K562 (cell line): ENCODE data around the gene TXNRD2. TPM values are rescaled to one million over a fixed set of nuclear protein-coding genes. Genes with fewer than 3 reads are reported as not detected.

Experiments used
- FOXP1 ChIP-seq: sonication (generic); formaldehyde crosslinking; IDR thresholded peaks from 2 replicates; pipeline ENCODE4 v1.8.0; 2022; ENCODE audit warnings: mild to moderate bottlenecking, missing genetic modification reagents
- KLF6 ChIP-seq: fragments of 250-450 bp; sonication (Bioruptor Pico); IDR thresholded peaks from 2 replicates; pipeline ENCODE4 v1.4.0; 2020; ENCODE audit warnings: mild to moderate bottlenecking, moderate library complexity, borderline replicate concordance
- OTX1 ChIP-seq: fragments of 450-650 bp; formaldehyde crosslinking; IDR thresholded peaks from 2 replicates; pipeline ENCODE4 v1.4.0; 2022; ENCODE audit warnings: mild to moderate bottlenecking
- RFX1 ChIP-seq: fragments of 450-650 bp; IDR thresholded peaks from 2 replicates; pipeline ENCODE4 v1.6.1; 2016; ENCODE audit warnings: mild to moderate bottlenecking, moderate library complexity
- RREB1 ChIP-seq: fragments of 250-450 bp; sonication (Bioruptor Pico); IDR thresholded peaks from 2 replicates; pipeline ENCODE4 v1.4.0; 2020
- ZNF143 ChIP-seq: sonication (generic); formaldehyde crosslinking; IDR thresholded peaks from 2 replicates; pipeline ENCODE4 v1.9.0; 2022; ENCODE audit warnings: mild to moderate bottlenecking, missing genetic modification reagents
- ZNF184 ChIP-seq: sonication (generic); formaldehyde crosslinking; IDR thresholded peaks from 2 replicates; pipeline ENCODE4 v1.5.0; 2020; ENCODE audit warnings: missing genetic modification reagents
- ZNF232 ChIP-seq: sonication (generic); formaldehyde crosslinking; IDR thresholded peaks from 2 replicates; pipeline ENCODE4 v1.8.0; 2022; ENCODE audit warnings: mild to moderate bottlenecking, missing genetic modification reagents
- polyA plus RNA-seq, 8 experiments: library from polyadenylated mRNA; depleted of rRNA in 4 of 8; stranded (reverse) in 5 of 8; unstranded in 3 of 8; fragments of >200 nt; fragmentation: Nextera tagmentation in 2 of 8; fragmentation: Illumina TruSeq in 1 of 8; extraction: Ambion mirVana in 2 of 8; extraction: Trizol in 1 of 8; gene quantifications; 2 replicates each; pipeline versions ENCODE4 v1.2.1 to v1.2.3, GENCODE V29; 2011 to 2014; ENCODE audit warnings: inconsistent platforms in 1 of 8, missing spikeins in 1 of 8
- total RNA-seq, 7 experiments: library from RNA; depleted of rRNA in 6 of 7; stranded (reverse); fragments of >200 nt in 6 of 7; fragmentation: Illumina TruSeq in 2 of 7; extraction: Trizol in 2 of 7; gene quantifications; 2 replicates each; pipeline versions ENCODE4 v1.2.1 to v1.2.3, GENCODE V29; 2011 to 2021; ENCODE audit warnings: low replicate concordance in 1 of 7
- TF ChIP-seq, protein P1 (sequence below): fragments of 450-650 bp; IDR thresholded peaks from 2 replicates; pipeline ENCODE4 v1.7.1; 2018; ENCODE audit warnings: mild to moderate bottlenecking, low read depth; ENCODE audit not compliant: partially characterized antibody
- TF ChIP-seq, protein P2 (sequence below): fragments of 250-450 bp; sonication (Bioruptor Pico); IDR thresholded peaks from 2 replicates; pipeline ENCODE4 v1.9.0; 2021; ENCODE audit warnings: mild to moderate bottlenecking, inconsistent platforms
- TF ChIP-seq, protein P3 (sequence below): sonication (generic); formaldehyde crosslinking; IDR thresholded peaks from 2 replicates; pipeline ENCODE4 v1.8.0; 2022; ENCODE audit warnings: missing genetic modification reagents, mild to moderate bottlenecking, borderline replicate concordance
- TF ChIP-seq, protein P4 (sequence below): sonication (generic); formaldehyde crosslinking; IDR thresholded peaks from 2 replicates; pipeline ENCODE4 v1.9.0; 2022; ENCODE audit warnings: mild to moderate bottlenecking, missing genetic modification reagents

TXNRD2 gene
- total and polyA plus RNA-seq, 9 of the 15 experiments (the other 6 are each of a cell fraction or from before 2014, with no cell fraction given): 3.3 to 80.2 (median 49.4) TPM

DNA sequence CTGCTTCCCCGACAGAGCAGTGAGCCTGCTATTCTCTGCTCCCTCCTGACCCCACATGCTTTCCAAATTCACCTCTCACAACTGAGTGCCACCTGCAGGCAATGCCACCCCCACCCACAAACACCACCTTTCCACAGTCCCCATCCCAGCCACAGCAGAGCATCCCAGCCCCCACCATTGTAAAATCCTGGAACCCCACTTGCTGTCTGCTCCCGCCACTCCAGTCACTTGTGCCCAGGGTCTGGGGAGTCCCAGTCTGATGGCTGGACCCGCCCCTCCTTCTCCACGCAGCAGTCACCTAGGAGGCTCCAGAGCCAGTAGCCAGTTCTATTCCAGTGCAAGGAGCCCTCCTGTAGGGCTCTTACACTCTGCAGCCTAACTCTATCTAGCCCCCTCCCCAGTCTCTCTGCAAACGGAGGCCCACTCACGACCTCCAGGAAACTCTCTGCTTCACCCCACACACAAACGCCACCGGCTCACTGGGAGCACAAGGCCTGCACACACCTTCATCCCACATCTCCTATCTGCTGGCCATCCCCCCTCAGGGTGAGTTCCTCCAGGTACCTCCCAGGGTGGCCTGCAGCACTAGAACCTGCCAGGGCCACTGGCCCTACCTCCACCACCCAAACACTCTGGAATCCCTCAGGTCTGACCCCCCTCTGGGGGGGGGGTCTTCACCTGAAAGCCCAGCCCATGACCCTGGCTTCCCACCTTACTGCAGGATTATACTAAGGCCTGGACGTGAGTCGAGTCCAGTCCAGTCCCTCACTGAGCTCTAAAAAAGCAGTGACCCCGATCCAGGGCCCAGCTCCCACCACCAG lies 88.3 kb downstream of the TXNRD2 start (continued):
- TF ChIP-seq ZNF143 (CRISPR knock-in tag): no peak
- no peak for TF ChIP-seq FOXP1 (CRISPR knock-in tag)
- TF ChIP-seq, protein P1, sequence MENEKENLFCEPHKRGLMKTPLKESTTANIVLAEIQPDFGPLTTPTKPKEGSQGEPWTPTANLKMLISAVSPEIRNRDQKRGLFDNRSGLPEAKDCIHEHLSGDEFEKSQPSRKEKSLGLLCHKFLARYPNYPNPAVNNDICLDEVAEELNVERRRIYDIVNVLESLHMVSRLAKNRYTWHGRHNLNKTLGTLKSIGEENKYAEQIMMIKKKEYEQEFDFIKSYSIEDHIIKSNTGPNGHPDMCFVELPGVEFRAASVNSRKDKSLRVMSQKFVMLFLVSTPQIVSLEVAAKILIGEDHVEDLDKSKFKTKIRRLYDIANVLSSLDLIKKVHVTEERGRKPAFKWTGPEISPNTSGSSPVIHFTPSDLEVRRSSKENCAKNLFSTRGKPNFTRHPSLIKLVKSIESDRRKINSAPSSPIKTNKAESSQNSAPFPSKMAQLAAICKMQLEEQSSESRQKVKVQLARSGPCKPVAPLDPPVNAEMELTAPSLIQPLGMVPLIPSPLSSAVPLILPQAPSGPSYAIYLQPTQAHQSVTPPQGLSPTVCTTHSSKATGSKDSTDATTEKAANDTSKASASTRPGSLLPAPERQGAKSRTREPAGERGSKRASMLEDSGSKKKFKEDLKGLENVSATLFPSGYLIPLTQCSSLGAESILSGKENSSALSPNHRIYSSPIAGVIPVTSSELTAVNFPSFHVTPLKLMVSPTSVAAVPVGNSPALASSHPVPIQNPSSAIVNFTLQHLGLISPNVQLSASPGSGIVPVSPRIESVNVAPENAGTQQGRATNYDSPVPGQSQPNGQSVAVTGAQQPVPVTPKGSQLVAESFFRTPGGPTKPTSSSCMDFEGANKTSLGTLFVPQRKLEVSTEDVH: no peak
- peak; percentile 67; the same call in 1 of the 2 replicates for TF ChIP-seq RREB1 (CRISPR knock-in tag)
- TF ChIP-seq, protein P2, sequence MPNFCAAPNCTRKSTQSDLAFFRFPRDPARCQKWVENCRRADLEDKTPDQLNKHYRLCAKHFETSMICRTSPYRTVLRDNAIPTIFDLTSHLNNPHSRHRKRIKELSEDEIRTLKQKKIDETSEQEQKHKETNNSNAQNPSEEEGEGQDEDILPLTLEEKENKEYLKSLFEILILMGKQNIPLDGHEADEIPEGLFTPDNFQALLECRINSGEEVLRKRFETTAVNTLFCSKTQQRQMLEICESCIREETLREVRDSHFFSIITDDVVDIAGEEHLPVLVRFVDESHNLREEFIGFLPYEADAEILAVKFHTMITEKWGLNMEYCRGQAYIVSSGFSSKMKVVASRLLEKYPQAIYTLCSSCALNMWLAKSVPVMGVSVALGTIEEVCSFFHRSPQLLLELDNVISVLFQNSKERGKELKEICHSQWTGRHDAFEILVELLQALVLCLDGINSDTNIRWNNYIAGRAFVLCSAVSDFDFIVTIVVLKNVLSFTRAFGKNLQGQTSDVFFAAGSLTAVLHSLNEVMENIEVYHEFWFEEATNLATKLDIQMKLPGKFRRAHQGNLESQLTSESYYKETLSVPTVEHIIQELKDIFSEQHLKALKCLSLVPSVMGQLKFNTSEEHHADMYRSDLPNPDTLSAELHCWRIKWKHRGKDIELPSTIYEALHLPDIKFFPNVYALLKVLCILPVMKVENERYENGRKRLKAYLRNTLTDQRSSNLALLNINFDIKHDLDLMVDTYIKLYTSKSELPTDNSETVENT (CRISPR knock-in tag): 0 out of 2 replicates have a peak, but pooled peaks have one; percentile 3
- TF ChIP-seq ZNF232 (CRISPR knock-in tag): no peak
- no peak for TF ChIP-seq RFX1
- no peak for TF ChIP-seq ZNF184 (CRISPR knock-in tag)
- TF ChIP-seq, protein P3, sequence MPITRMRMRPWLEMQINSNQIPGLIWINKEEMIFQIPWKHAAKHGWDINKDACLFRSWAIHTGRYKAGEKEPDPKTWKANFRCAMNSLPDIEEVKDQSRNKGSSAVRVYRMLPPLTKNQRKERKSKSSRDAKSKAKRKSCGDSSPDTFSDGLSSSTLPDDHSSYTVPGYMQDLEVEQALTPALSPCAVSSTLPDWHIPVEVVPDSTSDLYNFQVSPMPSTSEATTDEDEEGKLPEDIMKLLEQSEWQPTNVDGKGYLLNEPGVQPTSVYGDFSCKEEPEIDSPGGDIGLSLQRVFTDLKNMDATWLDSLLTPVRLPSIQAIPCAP (CRISPR knock-in tag): no peak
- TF ChIP-seq, protein P4, sequence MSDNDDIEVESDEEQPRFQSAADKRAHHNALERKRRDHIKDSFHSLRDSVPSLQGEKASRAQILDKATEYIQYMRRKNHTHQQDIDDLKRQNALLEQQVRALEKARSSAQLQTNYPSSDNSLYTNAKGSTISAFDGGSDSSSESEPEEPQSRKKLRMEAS: no peak
- peak; percentile 75; the same call in 1 of the 2 replicates for TF ChIP-seq OTX1 (CRISPR knock-in tag)
- 0 out of 2 replicates have a peak, but pooled peaks have one; percentile 12 for TF ChIP-seq KLF6 (CRISPR knock-in tag)
